ENCODE measurements around the gene SCML2. TPM values are rescaled to one million over a fixed set of nuclear protein-coding genes. Genes with fewer than 3 reads are reported as not detected.
A peak's percentile ranks its signal among the peaks of the same experiment; 100 is the strongest.

The SCML2 gene
- total RNA-seq, 4 donors from 2014 or later: 0.42 to 2.9 (median 1.3) TPM

GRCh38 chrX:18360867-18361266 lies 6.4 kb upstream of the SCML2 start:
- intact Hi-C loops (cut with DNase I; ENCODE audit: low total_unique reads): no loop called here
- no peak for DNase-seq

GRCh38 chrX:18353931-18354368 lies 538 bp downstream of the SCML2 start:
- in situ Hi-C loops (cut with MboI; ENCODE audit: low sequenced_read_pairs in 4 of 4): no loop called here
- Histone ChIP-seq H3K36me3 (no peaks in the 10 kb centered on the region), H3K27me3 (peaks cover 0 to 15% (median 0%) of the 10 kb centered on the region in 3 donors), H3K4me3 (peak overlapping the region; percentile 52 to 56 (median 54)), H3K9me3 (no peaks in the 10 kb centered on the region), H3K27ac (no peak overlapping the region), H3K4me1 (no peaks in the 10 kb centered on the region)
- ATAC-seq (peak in 1 of 2 donors; percentile 12), DNase-seq (no peak)
- intact Hi-C loops (cut with DNase I; ENCODE audit: low total_unique reads): no loop called here
- TF ChIP-seq CTCF (IDR thresholded peaks at IDR 0.05 in 4 of 5, conservative IDR thresholded peaks at IDR 0.05 in 1 of 5) (no peak), POLR2A (IDR thresholded peaks at IDR 0.05) (no peak)

More at GRCh38 chrX:18360867-18361266, 6.4 kb upstream of the SCML2 start:
- TF ChIP-seq CTCF (IDR thresholded peaks at IDR 0.05 in 4 of 5, conservative IDR thresholded peaks at IDR 0.05 in 1 of 5) (no peak), POLR2A (IDR thresholded peaks at IDR 0.05) (no peak)
- Histone ChIP-seq H3K4me1 (no peaks in the 10 kb centered on the region), H3K36me3 (no peaks in the 10 kb centered on the region), H3K27me3 (no peaks in the 10 kb centered on the region), H3K4me3 (no peak overlapping the region), H3K9me3 (no peaks in the 10 kb centered on the region), H3K27ac (no peak overlapping the region)
- ATAC-seq: no peak
- in situ Hi-C loops (cut with MboI; ENCODE audit: low sequenced_read_pairs in 4 of 4): no loop called here

- intact Hi-C loops (cut with DNase I; ENCODE audit: low total_unique reads): no loop called here
These were observed 2.7 kb downstream of the SCML2 start for GRCh38 chrX:18351784-18352183.

GRCh38 chrX:18348047-18348446 lies 6.4 kb downstream of the SCML2 start:
- TF ChIP-seq CTCF (IDR thresholded peaks at IDR 0.05 in 4 of 5, conservative IDR thresholded peaks at IDR 0.05 in 1 of 5) (no peak), POLR2A (IDR thresholded peaks at IDR 0.05) (no peak)
- H3K36me3 ChIP-seq: no peaks in the 10 kb centered on the region
- H3K4me1 ChIP-seq: no peaks in the 10 kb centered on the region
- H3K9me3 ChIP-seq: no peaks in the 10 kb centered on the region
- in situ Hi-C loops (cut with MboI; ENCODE audit: low sequenced_read_pairs in 4 of 4) (no loop called here), intact Hi-C loops (cut with DNase I; ENCODE audit: low total_unique reads) (no loop called here)
- no peak overlapping the region for H3K27ac ChIP-seq
- no peak overlapping the region for H3K4me3 ChIP-seq
- ATAC-seq (no peak), DNase-seq (no peak)
- peaks cover 0 to 9% (median 0%) of the 10 kb centered on the region in 3 donors for H3K27me3 ChIP-seq

More at GRCh38 chrX:18351784-18352183, 2.7 kb downstream of the SCML2 start:
- Histone ChIP-seq H3K27ac (no peak overlapping the region), H3K4me1 (no peaks in the 10 kb centered on the region), H3K9me3 (no peaks in the 10 kb centered on the region), H3K27me3 (peaks cover 0 to 15% (median 0%) of the 10 kb centered on the region in 3 donors), H3K4me3 (no peak overlapping the region), H3K36me3 (no peaks in the 10 kb centered on the region)
- in situ Hi-C loops (cut with MboI; ENCODE audit: low sequenced_read_pairs in 4 of 4): no loop called here
- TF ChIP-seq POLR2A (IDR thresholded peaks at IDR 0.05): no peak
- no peak for TF ChIP-seq CTCF (IDR thresholded peaks at IDR 0.05 in 4 of 5, conservative IDR thresholded peaks at IDR 0.05 in 1 of 5)
- ATAC-seq: no peak
- no peak for DNase-seq

- Histone ChIP-seq H3K27ac (no peak overlapping the region), H3K36me3 (no peaks in the 10 kb centered on the region), H3K9me3 (no peaks in the 10 kb centered on the region), H3K27me3 (no peaks in the 10 kb centered on the region), H3K4me3 (no peak overlapping the region), H3K4me1 (no peaks in the 10 kb centered on the region)
- intact Hi-C loops (cut with DNase I; ENCODE audit: low total_unique reads) (no loop called here), in situ Hi-C loops (cut with MboI; ENCODE audit: low sequenced_read_pairs in 4 of 4) (no loop called here)
- ATAC-seq (no peak), DNase-seq (no peak)
- no peak for TF ChIP-seq POLR2A (IDR thresholded peaks at IDR 0.05)
- TF ChIP-seq CTCF (IDR thresholded peaks at IDR 0.05 in 4 of 5, conservative IDR thresholded peaks at IDR 0.05 in 1 of 5): no peak
These were observed 45.1 kb downstream of the SCML2 start for GRCh38 chrX:18309401-18309800.

Data from gastrocnemius medialis (tissue), 4 donors.